GM18873 (cell line): ENCODE measurements around the gene PI4KB.
"Not testable (repeated sequence)": the region's sequence is repeated elsewhere in the genome, so short reads cannot be mapped to it uniquely, and the experiment has no call there.

Source experiments
- ATAC-seq: cut with Tn5 transposase; IDR thresholded peaks from one replicate; pipeline ENCODE4 v1.9.1; 2021; ENCODE audit warnings: mild to moderate bottlenecking, moderate library complexity, moderate number of reproducible peaks; ENCODE audit not compliant: unreplicated experiment, low FRiP score

PI4KB gene

GRCh38 chr1:151282883-151283725, 44.1 kb downstream of the PI4KB start:
- ATAC-seq: no peak

- ATAC-seq: peak; percentile 86
Measured at GRCh38 chr1:151281969-151282882, 45.0 kb downstream of the PI4KB start, which contains the start of gene ZNF687. ZNF687 (plus strand) TSS chr1:151282299; CDS start chr1:151286292, 3,993 bp downstream.

DNA sequence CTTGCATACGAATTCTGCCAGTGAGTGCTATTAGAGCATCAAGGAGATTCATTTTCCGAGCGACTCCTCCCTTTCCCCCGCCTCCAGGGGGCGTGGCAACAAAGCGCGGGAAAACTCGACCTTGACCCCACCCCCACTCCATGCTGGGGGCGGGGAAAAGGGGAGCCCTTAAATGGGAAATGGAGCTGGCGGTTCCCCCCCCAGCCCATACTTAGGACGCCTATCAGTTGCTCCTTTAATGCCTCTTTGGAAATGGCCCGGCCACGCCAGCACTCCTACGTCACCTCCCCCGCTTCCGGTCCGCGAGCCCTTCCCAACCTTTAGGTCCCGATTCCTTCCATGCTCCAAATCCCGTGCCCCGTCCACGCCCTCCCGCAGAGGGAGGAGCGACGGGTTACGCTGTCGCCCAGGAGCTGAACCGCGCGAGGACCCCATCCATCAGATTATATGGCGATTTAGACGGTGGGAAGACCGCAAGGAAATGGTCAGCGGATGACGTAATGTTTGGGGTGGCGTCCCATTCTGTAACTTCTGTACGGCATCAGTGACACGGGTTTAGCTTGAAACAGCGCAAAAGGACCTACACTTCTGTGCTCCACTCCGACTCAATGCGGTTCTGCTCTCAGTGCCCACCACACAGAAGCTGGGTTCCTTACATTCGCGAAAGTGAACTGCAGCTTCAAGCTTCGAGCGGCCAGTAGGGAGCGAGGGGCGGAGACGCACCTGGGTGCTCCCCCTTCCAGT, 45.8 kb downstream of the PI4KB start:
- peak; percentile 26 for ATAC-seq

DNA sequence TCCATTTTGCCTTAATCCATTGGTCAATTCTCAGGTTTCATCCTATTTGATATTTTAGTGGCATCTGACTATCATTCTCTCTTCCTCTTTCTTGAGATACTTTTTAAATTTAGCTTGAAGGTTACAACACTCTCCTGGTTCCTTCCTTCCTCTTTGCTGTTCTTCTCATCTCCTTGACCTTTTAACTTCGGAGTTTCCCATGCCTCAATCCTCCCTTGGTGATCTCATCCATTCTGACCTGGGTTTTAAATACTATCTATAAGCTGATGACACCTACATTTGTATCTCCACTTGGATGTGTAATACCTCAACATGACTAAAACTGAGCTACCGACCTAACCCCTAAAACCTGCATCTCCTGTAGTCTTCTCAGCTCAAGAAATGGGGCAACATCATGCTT, 50.0 kb downstream of the PI4KB start:
- no peak for ATAC-seq

- ATAC-seq: not testable (repeated sequence)
Measured at GRCh38 chr1:151275341-151275740, 51.9 kb downstream of the PI4KB start.

DNA sequence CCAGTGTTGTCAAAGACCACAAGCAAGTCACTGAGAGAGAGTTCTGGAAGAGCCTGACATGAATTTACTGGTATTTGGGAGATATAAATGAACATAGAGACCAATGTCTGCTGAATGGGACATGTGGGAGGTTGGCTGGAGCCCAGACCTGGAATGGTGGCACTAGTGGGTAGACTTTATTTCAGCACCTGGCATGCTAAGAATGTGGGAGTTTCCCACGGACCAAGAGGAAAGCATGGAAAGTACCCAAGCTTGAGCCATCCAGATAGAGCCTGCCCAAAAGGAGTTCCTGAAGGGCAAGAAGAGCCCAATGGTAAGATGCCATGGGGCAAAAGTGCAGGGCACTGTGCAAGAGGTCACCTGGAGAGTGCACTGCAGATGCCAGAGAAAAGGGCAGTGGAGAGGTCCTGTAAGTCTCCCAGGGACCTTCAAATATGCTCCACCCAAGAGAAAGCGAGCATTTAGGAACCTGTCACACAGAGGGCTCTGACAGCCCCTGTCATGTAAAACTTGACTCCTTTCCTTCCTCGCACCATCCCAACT, 53.2 kb downstream of the PI4KB start:
- ATAC-seq: no peak

- ATAC-seq: no peak
Measured at GRCh38 chr1:151267760-151268159, 59.5 kb downstream of the PI4KB start.

- no peak for ATAC-seq
Measured at GRCh38 chr1:151266821-151267220, 60.4 kb downstream of the PI4KB start.

- ATAC-seq: no peak
Measured at GRCh38 chr1:151266315-151266714, 60.9 kb downstream of the PI4KB start.

GRCh38 chr1:151265446-151266236, 61.6 kb downstream of the PI4KB start:
- ATAC-seq: no peak

DNA sequence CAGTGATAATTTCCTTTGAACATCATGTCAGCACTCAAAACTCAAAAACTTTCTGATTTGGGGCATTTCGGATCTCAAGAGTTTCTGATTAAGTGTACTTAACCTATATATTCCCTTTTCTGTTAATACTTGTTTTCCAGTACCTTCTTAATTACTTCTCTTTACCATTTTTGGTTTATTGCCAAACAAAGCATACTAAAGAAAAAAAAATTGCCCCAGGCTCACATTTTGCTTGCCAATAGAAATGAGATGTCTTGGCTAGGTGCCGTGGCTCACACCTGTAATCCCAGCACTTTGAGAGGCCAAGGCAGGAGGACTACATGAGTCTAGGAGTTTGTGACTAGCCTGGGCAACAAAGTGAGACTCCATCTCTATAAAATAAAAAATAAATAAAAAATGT, 67.9 kb downstream of the PI4KB start:
- ATAC-seq: no peak

DNA sequence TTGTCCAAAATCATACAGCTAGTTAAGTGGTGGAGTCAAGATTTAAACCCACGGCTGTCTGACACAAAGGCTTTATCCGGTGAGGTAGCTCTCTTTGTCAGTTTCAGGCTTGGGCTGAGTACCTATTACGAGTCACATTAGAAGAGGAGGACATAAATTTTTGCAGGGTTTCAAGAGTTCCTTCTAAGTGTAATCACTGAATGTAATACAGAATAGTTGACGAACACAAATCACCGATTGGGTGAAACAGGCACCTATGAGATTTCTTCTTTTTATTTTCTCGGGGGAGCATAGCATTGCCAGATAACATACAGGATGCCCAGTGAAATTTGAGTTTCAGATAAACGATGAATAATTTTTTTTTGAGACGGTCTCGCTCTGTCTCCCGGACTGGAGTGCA, 71.8 kb downstream of the PI4KB start:
- ATAC-seq: no peak

- peak; percentile 90 for ATAC-seq
Measured at GRCh38 chr1:151254217-151255213, 72.7 kb downstream of the PI4KB start, which contains the start of gene PSMD4. PSMD4 (plus strand) TSS chr1:151254734; CDS start chr1:151254783, 49 bp downstream.

GRCh38 chr1:151251656-151252470, 75.4 kb downstream of the PI4KB start:
- no peak for ATAC-seq

- ATAC-seq: no peak
Measured at GRCh38 chr1:151246786-151247185, 80.4 kb downstream of the PI4KB start.

GRCh38 chr1:151243683-151244216, 83.5 kb downstream of the PI4KB start:
- ATAC-seq: no peak

GRCh38 chr1:151242442-151242841, 84.8 kb downstream of the PI4KB start:
- no peak for ATAC-seq
